HG03442 (cell line): Measurements from ENCODE around the gene EXT2.

Experiments
- ATAC-seq: cut with Tn5 transposase; IDR thresholded peaks from one replicate; pipeline ENCODE4 v1.9.1; 2021; ENCODE audit warnings: mild to moderate bottlenecking, moderate library complexity; ENCODE audit not compliant: unreplicated experiment

The EXT2 gene

GRCh38 chr11:44095506-44096359 is at the start of gene EXT2:
EXT2 (plus strand) TSS chr11:44095678; CDS start chr11:44107713, 12,035 bp downstream.
- peak; percentile 92 for ATAC-seq

- ATAC-seq, result no peak
Observed at GRCh38 chr11:44046182-44046581, 49.3 kb upstream of the EXT2 start.

GRCh38 chr11:44047298-44047697 is 48.2 kb upstream of the EXT2 start:
- ATAC-seq, result no peak

GRCh38 chr11:44047931-44048431 is 47.5 kb upstream of the EXT2 start, which contains the start of gene ACCSL:
ACCSL (plus strand) TSS chr11:44047981; CDS start chr11:44048037, 56 bp downstream.
- ATAC-seq, result no peak

GRCh38 chr11:44049832-44050231 is 45.6 kb upstream of the EXT2 start:
- ATAC-seq, result no peak

GRCh38 chr11:44051171-44051570 is 44.3 kb upstream of the EXT2 start:
- ATAC-seq, result no peak

- ATAC-seq, result no peak
Observed at GRCh38 chr11:44057340-44057739, 38.1 kb upstream of the EXT2 start.

- ATAC-seq, result no peak
Observed at GRCh38 chr11:44058275-44058674, 37.2 kb upstream of the EXT2 start.

GRCh38 chr11:44065161-44065661 is 30.3 kb upstream of the EXT2 start:
- ATAC-seq, result no peak

GRCh38 chr11:44065841-44066731 is 29.4 kb upstream of the EXT2 start, which contains the start of gene ACCS:
ACCS (plus strand) TSS chr11:44066270; CDS start chr11:44067628, 1,358 bp downstream.
- peak; percentile 93 for ATAC-seq

GRCh38 chr11:44066732-44067141 is 28.7 kb upstream of the EXT2 start:
- no peak for ATAC-seq

GRCh38 chr11:44067266-44067665 is 28.2 kb upstream of the EXT2 start:
- ATAC-seq, result no peak

GRCh38 chr11:44068180-44068579 is 27.3 kb upstream of the EXT2 start:
- ATAC-seq, result no peak

- no peak for ATAC-seq
Observed at GRCh38 chr11:44071157-44071556, 24.3 kb upstream of the EXT2 start.

GRCh38 chr11:44072757-44073658 is 22.5 kb upstream of the EXT2 start:
- ATAC-seq, result no peak

GRCh38 chr11:44078794-44079193 is 16.7 kb upstream of the EXT2 start:
- ATAC-seq, result no peak

- ATAC-seq, result no peak
Observed at GRCh38 chr11:44079376-44079775, 16.1 kb upstream of the EXT2 start.

- ATAC-seq, result no peak
Observed at GRCh38 chr11:44080951-44081350, 14.5 kb upstream of the EXT2 start.

- no peak for ATAC-seq
Observed at GRCh38 chr11:44082645-44083044, 12.8 kb upstream of the EXT2 start.

- ATAC-seq, result no peak
Observed at GRCh38 chr11:44083433-44083832, 12.0 kb upstream of the EXT2 start.
